Nephron progenitor cell (in vitro differentiated cells): ENCODE data around the gene GALNT3.

ENCODE experiments used
- DNase-seq: peaks from one replicate; pipeline ENCODE4 v3.0.0; 2021
- H3K27ac Mint-ChIP-seq: 2 replicates; pipeline ENCODE4 v1.8.0; 2021; ENCODE audit warnings: mild to moderate bottlenecking, moderate library complexity, mixed read lengths
- H3K27me3 Mint-ChIP-seq: 2 replicates; pipeline ENCODE4 v1.8.0; 2021; ENCODE audit warnings: mild to moderate bottlenecking, low read depth, mixed read lengths; ENCODE audit not compliant: poor library complexity
- H3K36me3 Mint-ChIP-seq: 2 replicates; pipeline ENCODE4 v1.8.0; 2021; ENCODE audit warnings: low read depth, mixed read lengths
- H3K4me1 Mint-ChIP-seq: 2 replicates; pipeline ENCODE4 v1.8.0; 2021; ENCODE audit warnings: mixed read lengths
- H3K4me3 Mint-ChIP-seq: 2 replicates; pipeline ENCODE4 v1.8.0; 2021; ENCODE audit warnings: mild to moderate bottlenecking, moderate library complexity, mixed read lengths
- H3K9me3 Mint-ChIP-seq: 2 replicates; pipeline ENCODE4 v1.8.0; 2021; ENCODE audit warnings: mild to moderate bottlenecking, moderate library complexity, mixed read lengths
- CTCF ChIP-seq: fragments of 200-600 bp; sonication (generic); IDR thresholded peaks from 2 replicates; pipeline ENCODE4 v1.5.0; 2021; ENCODE audit warnings: antibody characterized with exemption

Gene GALNT3

GRCh38 chr2:165818920-165819319, 24.9 kb upstream of the GALNT3 start:
- no peak overlapping the region for H3K27ac Mint-ChIP-seq
- no peak for DNase-seq
- no peaks in the 10 kb centered on the region for H3K9me3 Mint-ChIP-seq
- H3K4me1 Mint-ChIP-seq = no peaks in the 10 kb centered on the region
- H3K27me3 Mint-ChIP-seq = no peaks in the 10 kb centered on the region
- no peaks in the 10 kb centered on the region for H3K36me3 Mint-ChIP-seq
- H3K4me3 Mint-ChIP-seq = no peak overlapping the region
- TF ChIP-seq CTCF = no peak

- no peaks in the 10 kb centered on the region for H3K36me3 Mint-ChIP-seq
- peaks cover 2% of the 10 kb centered on the region for H3K27me3 Mint-ChIP-seq
- no peak overlapping the region for H3K27ac Mint-ChIP-seq
- no peak for TF ChIP-seq CTCF
- H3K9me3 Mint-ChIP-seq = no peaks in the 10 kb centered on the region
- no peak overlapping the region for H3K4me3 Mint-ChIP-seq
- H3K4me1 Mint-ChIP-seq = no peaks in the 10 kb centered on the region
- DNase-seq = no peak
These were observed 21.5 kb upstream of the GALNT3 start for GRCh38 chr2:165815299-165816141.

GRCh38 chr2:165814473-165814872, 20.4 kb upstream of the GALNT3 start:
- DNase-seq = no peak
- H3K4me3 Mint-ChIP-seq = no peak overlapping the region

GRCh38 chr2:165811592-165812370, 17.7 kb upstream of the GALNT3 start:
- Mint-ChIP-seq H3K27me3 (peaks cover 2% of the 10 kb centered on the region), H3K27ac (no peak overlapping the region), H3K9me3 (no peaks in the 10 kb centered on the region), H3K36me3 (no peaks in the 10 kb centered on the region), H3K4me1 (no peaks in the 10 kb centered on the region), H3K4me3 (no peak overlapping the region)
- no peak for TF ChIP-seq CTCF
- DNase-seq = no peak

More at GRCh38 chr2:165814473-165814872, 20.4 kb upstream of the GALNT3 start:
- Mint-ChIP-seq H3K27ac (no peak overlapping the region), H3K9me3 (no peaks in the 10 kb centered on the region), H3K36me3 (no peaks in the 10 kb centered on the region), H3K4me1 (no peaks in the 10 kb centered on the region), H3K27me3 (peaks cover 2% of the 10 kb centered on the region)
- TF ChIP-seq CTCF = no peak

- Mint-ChIP-seq H3K27me3 (peaks cover 2% of the 10 kb centered on the region), H3K9me3 (no peaks in the 10 kb centered on the region), H3K36me3 (no peaks in the 10 kb centered on the region), H3K27ac (peak overlapping the region; percentile 89), H3K4me1 (no peaks in the 10 kb centered on the region), H3K4me3 (no peak overlapping the region)
- TF ChIP-seq CTCF = no peak
- no peak for DNase-seq
These were observed 16.4 kb upstream of the GALNT3 start for GRCh38 chr2:165810418-165810817.
